OCI-LY1 (cell line): ENCODE measurements around the gene TAS1R3.

Experiments
- H2AFZ ChIP-seq: fragments of 200-600 bp; sonication (generic), shearing (Covaris generic); 2 replicates; pipeline ENCODE4 v1.6.0; 2014; ENCODE audit warnings: antibody characterized with exemption, mild to moderate bottlenecking, low read length
- H3F3A ChIP-seq: fragments of 200-600 bp; sonication (generic), shearing (Covaris generic); 2 replicates; pipeline ENCODE4 v1.6.0; 2014; ENCODE audit warnings: mild to moderate bottlenecking, antibody characterized with exemption, low read length, moderate library complexity; ENCODE audit not compliant: insufficient read depth
- H3K27ac ChIP-seq: fragments of 200-600 bp; sonication (generic); 2 replicates; pipeline ENCODE4 v1.5.1; 2014; ENCODE audit warnings: low read length, mixed run types, mild to moderate bottlenecking, low read depth; ENCODE audit not compliant: poor library complexity, severe bottlenecking
- H3K27me3 ChIP-seq: fragments of 200-600 bp; sonication (generic); 2 replicates; pipeline ENCODE4 v1.6.0; 2014; ENCODE audit warnings: antibody characterized with exemption, mild to moderate bottlenecking, low read length, moderate library complexity; ENCODE audit not compliant: insufficient read depth
- H3K36me3 ChIP-seq: fragments of 200-600 bp; sonication (generic); 2 replicates; pipeline ENCODE4 v1.6.1; 2014; ENCODE audit warnings: mild to moderate bottlenecking, antibody characterized with exemption, low read length, moderate library complexity, mixed read lengths; ENCODE audit not compliant: insufficient read depth
- H3K4me1 ChIP-seq: fragments of 200-600 bp; sonication (generic); 2 replicates; pipeline ENCODE4 v1.5.1; 2014; ENCODE audit warnings: mild to moderate bottlenecking, low read length, moderate library complexity; ENCODE audit not compliant: insufficient read depth, severe bottlenecking
- H3K4me2 ChIP-seq: fragments of 200-600 bp; sonication (generic), shearing (Covaris generic); 2 replicates; pipeline ENCODE4 v1.6.1; 2014; ENCODE audit warnings: low read length
- H3K4me3 ChIP-seq: fragments of 200-600 bp; sonication (generic); 2 replicates; pipeline ENCODE4 v1.5.1; 2014; ENCODE audit warnings: low read length, low read depth, mild to moderate bottlenecking, mixed read lengths; ENCODE audit not compliant: poor library complexity, severe bottlenecking
- H3K79me2 ChIP-seq: fragments of 200-600 bp; shearing (Covaris generic); 2 replicates; pipeline ENCODE4 v1.6.1; 2016; ENCODE audit warnings: mixed run types, low read length, mixed read lengths; ENCODE audit not compliant: insufficient read depth
- H3K9ac ChIP-seq: fragments of 200-600 bp; sonication (generic), shearing (Covaris generic); 2 replicates; pipeline ENCODE4 v1.6.1; 2014; ENCODE audit warnings: mild to moderate bottlenecking, low read length, mixed read lengths
- H3K9me2 ChIP-seq: fragments of 200-600 bp; sonication (generic), shearing (Covaris generic); 2 replicates; pipeline ENCODE4 v1.6.1; 2014; ENCODE audit warnings: low read depth, mild to moderate bottlenecking, low read length, mixed read lengths
- H3K9me3 ChIP-seq: fragments of 200-600 bp; shearing (Covaris generic); 2 replicates; pipeline ENCODE4 v1.6.1; 2014; ENCODE audit warnings: low read length, mixed read lengths
- H4K20me1 ChIP-seq: fragments of 200-600 bp; sonication (generic), shearing (Covaris generic); 2 replicates; pipeline ENCODE4 v1.6.0; 2016; ENCODE audit warnings: mild to moderate bottlenecking, low read length; ENCODE audit not compliant: insufficient read depth
- CTCF ChIP-seq: fragments of 200-600 bp; sonication (generic), shearing (Covaris generic); IDR thresholded peaks from 2 replicates; pipeline ENCODE4 v1.5.1; 2017; ENCODE audit warnings: mild to moderate bottlenecking, antibody characterized with exemption, low read length, moderate library complexity, mixed read lengths
- EZH2 ChIP-seq: fragments of 200-600 bp; sonication (generic), shearing (Covaris generic); IDR thresholded peaks from 2 replicates; pipeline ENCODE4 v1.8.0; 2017; ENCODE audit warnings: borderline replicate concordance, mixed run types, mild to moderate bottlenecking, antibody characterized with exemption, low read length, moderate library complexity, mixed read lengths

TAS1R3 gene

GRCh38 chr1:1324084-1324523 lies 7.0 kb upstream of the TAS1R3 start:
- H2AFZ ChIP-seq = no peak overlapping the region

DNA sequence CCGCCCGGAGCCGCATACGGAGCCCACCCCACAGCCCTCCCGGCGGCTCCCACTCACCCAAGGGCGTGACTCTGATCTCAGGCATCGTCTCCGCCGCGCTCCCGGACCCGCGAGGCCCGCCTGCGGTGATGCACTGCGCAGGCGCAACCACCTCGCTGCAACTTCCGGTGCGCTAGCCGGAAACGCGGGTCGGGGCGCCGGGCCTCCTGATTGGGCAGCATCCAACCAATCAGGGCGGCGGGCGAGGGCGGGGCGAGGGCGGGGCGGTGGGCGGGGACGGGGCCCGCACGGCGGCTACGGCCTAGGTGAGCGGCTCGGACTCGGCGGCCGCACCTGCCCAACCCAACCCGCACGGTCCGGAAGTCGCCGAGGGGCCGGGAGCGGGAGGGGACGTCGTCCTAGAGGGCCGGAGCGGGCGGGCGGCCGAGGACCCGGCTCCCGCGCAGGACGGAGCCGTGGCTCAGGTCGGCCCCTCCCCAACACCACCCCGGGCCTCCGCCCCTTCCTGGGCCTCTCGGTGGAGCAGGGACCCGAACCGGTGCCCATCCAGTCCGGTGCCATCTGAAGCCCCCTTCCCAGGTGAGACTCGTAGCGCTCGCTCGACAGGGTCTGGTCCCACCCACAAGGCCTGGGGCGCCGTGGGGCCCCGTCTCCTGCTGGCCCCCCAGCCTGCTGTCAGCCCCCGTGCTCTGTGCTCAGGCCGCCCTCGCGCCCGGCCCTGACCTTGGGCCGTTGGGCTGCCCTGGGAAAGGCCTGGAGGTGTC lies 6.4 kb upstream of the TAS1R3 start, which contains the start of the genes CPTP and INTS11:
TSS of gene CPTP (plus strand) at position 279 of the 764 bp plus-strand sequence. CDS start 2,109 bp downstream, outside the sequence.
TSS of gene INTS11 (minus strand) at position 137 of the 764 bp plus-strand sequence. CDS start at position 85, 52 bp downstream.
- H2AFZ ChIP-seq = no peak within 1 kb of the TSS
- H3K4me3 ChIP-seq = peak within 1 kb of the TSS; percentile 86
- H3K79me2 ChIP-seq = peaks cover 17% of the 10 kb centered on the region
- peaks cover 22% of the 10 kb centered on the region; the same call in 1 of the 2 replicates for H3K36me3 ChIP-seq
- no peaks in the 10 kb centered on the region for H4K20me1 ChIP-seq
- no peaks in the 10 kb centered on the region for H3K9me3 ChIP-seq
- H3K4me2 ChIP-seq = peak within 1 kb of the TSS; percentile 90
- H3K9ac ChIP-seq = peak within 1 kb of the TSS; percentile 96
- H3F3A ChIP-seq = no peaks in the 10 kb centered on the region
- H3K27me3 ChIP-seq = no peaks in the 10 kb centered on the region
- peaks cover 26% of the 10 kb centered on the region for H3K4me1 ChIP-seq
- TF ChIP-seq CTCF = no peak
- peak within 1 kb of the TSS; percentile 70 for H3K27ac ChIP-seq
- H3K9me2 ChIP-seq = no peaks in the 10 kb centered on the region

More at GRCh38 chr1:1324084-1324523, 7.0 kb upstream of the TAS1R3 start:
- Histone ChIP-seq H3K36me3 (peaks cover 28% of the 10 kb centered on the region), H3K27ac (no peak overlapping the region), H3K9me3 (no peaks in the 10 kb centered on the region), H3K9ac (peak overlapping the region; percentile 96), H3K79me2 (peaks cover 17% of the 10 kb centered on the region), H3K27me3 (no peaks in the 10 kb centered on the region), H4K20me1 (no peaks in the 10 kb centered on the region), H3K4me3 (peak overlapping the region; percentile 86), H3K4me1 (peaks cover 26% of the 10 kb centered on the region), H3F3A (no peaks in the 10 kb centered on the region), H3K4me2 (peak overlapping the region; percentile 66), H3K9me2 (no peaks in the 10 kb centered on the region)
- TF ChIP-seq EZH2 (no peak), CTCF (no peak)

DNA sequence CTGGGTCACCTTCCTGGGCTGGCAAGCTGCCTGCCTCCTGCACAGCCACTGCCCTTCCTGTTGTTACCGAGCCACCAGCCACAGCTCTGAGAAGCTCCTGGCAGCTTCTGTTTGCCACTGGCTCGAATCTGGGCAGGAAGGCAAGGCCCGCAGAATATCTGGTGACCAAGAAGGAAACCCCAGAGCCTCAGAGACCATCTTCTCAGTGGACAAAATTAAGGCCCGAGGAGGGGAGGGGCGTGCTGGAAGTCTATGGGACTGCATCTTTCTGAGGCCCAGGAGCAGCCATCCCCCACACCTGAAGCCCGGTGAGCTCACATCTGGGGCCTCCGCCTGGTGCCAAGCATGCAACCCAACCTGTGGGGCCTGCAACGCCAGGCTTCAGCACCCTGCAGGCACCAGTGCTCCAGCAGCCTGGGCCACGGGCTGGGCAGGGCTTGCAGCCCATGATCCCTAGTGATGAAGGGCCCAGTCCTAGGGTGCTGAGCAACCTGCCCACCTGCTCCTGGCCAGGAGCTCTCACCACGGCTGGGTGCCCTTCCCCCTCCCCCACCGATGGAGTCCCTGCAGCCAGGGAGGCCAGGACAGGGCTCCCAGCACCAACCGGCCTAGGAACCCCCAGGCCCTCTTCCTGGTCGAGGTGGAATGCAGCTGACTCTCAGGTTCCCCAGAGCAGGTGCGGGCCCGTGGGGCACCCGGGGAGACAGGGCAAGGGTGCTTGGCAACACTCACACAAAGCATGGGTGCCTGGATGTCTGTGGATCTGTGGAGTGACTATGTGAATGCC lies 5.6 kb upstream of the TAS1R3 start:
- Histone ChIP-seq H3K4me2 (peak overlapping the region; percentile 90), H3K27ac (peak overlapping the region; percentile 70), H4K20me1 (no peaks in the 10 kb centered on the region), H3K36me3 (peaks cover 14% of the 10 kb centered on the region; the same call in 1 of the 2 replicates), H2AFZ (no peak overlapping the region), H3K9ac (peak overlapping the region; percentile 91), H3K9me3 (no peaks in the 10 kb centered on the region), H3K27me3 (no peaks in the 10 kb centered on the region), H3K9me2 (no peaks in the 10 kb centered on the region), H3F3A (no peaks in the 10 kb centered on the region), H3K4me1 (peaks cover 26% of the 10 kb centered on the region), H3K79me2 (peaks cover 17% of the 10 kb centered on the region), H3K4me3 (peak overlapping the region; percentile 86)
- TF ChIP-seq EZH2 (no peak), CTCF (no peak)
